Kidney epithelial cell (primary cell): ENCODE measurements around the gene NPC2. TPM values are rescaled to one million over a fixed set of nuclear protein-coding genes. Genes with fewer than 3 reads are reported as not detected.

ENCODE experiments used
- DNase-seq: peaks from one replicate; pipeline ENCODE4 v3.0.0-alpha.2; 2010; ENCODE audit warnings: low read depth
- H3K27me3 ChIP-seq: 2 replicates; pipeline ENCODE4 v1.6.0; 2011; ENCODE audit warnings: low read length; ENCODE audit not compliant: control insufficient read depth, insufficient read depth
- H3K36me3 ChIP-seq: 2 replicates; pipeline ENCODE4 v1.5.1; 2011; ENCODE audit warnings: low read length; ENCODE audit not compliant: control insufficient read depth, insufficient read depth
- H3K4me3 ChIP-seq: 2 replicates; pipeline ENCODE4 v1.5.1; 2011; ENCODE audit warnings: low read depth, mild to moderate bottlenecking, control low read depth, low read length
- total RNA-seq: library from RNA; depleted of rRNA; stranded (reverse); fragments of >200 nt; gene quantifications from 2 replicates; pipeline ENCODE4 v1.2.3, GENCODE V29; 2015
- TF ChIP-seq, protein P1 (sequence below): IDR thresholded peaks from 2 replicates; pipeline ENCODE4 v1.5.1; 2011; ENCODE audit warnings: mild to moderate bottlenecking, moderate library complexity, low read length, control low read depth, inconsistent platforms; ENCODE audit not compliant: insufficient read depth, poor library complexity, severe bottlenecking

NPC2 gene
- total RNA-seq, 1 donor from 2014 or later = 415 TPM

DNA sequence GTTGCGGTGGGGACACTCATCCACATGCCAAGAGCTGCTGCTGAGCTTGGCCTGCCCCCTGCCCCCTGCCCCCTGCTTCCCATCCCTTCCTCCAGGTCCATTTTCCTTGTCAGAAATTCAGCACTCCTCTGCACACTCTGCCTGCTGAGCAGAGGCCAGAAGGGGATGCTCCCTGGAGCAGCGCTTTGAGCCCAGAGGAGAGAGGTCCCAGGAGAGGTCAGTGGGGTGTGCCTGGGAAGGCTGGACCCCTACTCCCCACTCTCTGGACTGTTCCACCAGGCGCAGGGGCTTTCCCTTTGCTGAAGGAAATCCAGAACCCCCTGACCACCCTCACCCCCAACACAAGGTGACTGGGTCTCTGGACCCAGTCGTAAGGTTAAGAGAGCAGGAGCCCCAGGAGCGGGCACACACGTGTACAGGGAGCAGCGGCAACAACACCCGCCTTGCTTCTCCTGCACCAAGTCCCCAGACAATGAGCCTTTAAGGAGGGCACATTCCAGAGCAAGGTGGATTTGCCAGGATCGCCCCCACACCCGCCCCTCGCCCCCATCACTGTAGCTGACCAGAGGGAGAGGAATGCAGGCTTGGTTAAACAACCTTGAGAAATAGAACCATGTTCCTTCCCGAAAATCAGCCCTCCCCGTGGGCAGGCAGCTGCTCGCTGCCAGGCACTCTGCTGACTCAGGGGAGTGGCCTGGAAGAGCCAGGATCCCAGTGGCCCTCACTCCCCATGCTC lies 31.1 kb upstream of the NPC2 start:
- TF ChIP-seq, protein P1, sequence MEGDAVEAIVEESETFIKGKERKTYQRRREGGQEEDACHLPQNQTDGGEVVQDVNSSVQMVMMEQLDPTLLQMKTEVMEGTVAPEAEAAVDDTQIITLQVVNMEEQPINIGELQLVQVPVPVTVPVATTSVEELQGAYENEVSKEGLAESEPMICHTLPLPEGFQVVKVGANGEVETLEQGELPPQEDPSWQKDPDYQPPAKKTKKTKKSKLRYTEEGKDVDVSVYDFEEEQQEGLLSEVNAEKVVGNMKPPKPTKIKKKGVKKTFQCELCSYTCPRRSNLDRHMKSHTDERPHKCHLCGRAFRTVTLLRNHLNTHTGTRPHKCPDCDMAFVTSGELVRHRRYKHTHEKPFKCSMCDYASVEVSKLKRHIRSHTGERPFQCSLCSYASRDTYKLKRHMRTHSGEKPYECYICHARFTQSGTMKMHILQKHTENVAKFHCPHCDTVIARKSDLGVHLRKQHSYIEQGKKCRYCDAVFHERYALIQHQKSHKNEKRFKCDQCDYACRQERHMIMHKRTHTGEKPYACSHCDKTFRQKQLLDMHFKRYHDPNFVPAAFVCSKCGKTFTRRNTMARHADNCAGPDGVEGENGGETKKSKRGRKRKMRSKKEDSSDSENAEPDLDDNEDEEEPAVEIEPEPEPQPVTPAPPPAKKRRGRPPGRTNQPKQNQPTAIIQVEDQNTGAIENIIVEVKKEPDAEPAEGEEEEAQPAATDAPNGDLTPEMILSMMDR = no peak
- no peak overlapping the region for H3K4me3 ChIP-seq
- no peaks in the 10 kb centered on the region for H3K36me3 ChIP-seq
- DNase-seq = no peak
- no peaks in the 10 kb centered on the region for H3K27me3 ChIP-seq

DNA sequence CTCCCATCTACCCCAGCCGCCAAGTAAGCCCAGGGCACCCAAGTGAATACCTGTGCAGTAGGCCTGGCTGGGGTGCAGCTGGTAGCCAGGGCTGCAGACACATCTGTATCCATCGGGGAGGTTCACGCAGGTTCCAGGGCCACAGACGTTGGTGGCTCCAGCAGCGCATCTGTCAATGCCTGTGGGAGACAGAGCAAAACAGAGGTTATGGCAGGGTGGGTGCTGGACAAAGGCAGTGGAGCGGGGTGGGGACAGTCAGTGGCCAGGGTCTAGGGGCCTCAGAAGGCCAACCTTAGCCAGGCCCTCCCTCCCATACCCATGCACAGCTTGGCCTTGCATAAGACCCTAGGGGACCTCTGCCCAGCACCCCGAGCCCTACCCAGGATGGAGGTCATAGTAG lies 29.6 kb upstream of the NPC2 start:
- TF ChIP-seq, protein P1 = no peak
- DNase-seq = no peak
- no peaks in the 10 kb centered on the region for H3K27me3 ChIP-seq
- H3K36me3 ChIP-seq = no peaks in the 10 kb centered on the region
- H3K4me3 ChIP-seq = no peak overlapping the region

DNA sequence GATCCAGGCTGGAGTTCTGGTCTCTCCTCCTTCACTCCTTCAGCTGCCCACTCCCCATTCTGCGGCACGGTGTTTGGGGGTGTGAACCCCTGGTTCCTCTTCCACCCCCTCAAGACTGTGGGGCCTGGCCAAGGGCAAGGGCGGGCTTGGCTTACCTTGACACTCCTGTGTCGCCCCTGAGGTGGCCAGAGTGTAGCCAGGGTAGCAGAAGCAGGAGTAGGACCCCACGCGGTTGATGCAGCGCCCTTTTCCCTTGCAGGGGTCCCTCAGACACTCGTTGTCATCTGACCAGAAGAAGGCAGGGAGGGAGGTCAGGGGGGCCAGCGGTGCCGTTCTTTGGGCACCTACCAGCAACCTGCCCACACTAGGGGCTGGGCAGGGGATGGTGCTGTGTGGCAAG lies 28.7 kb upstream of the NPC2 start:
- Histone ChIP-seq H3K36me3 (no peaks in the 10 kb centered on the region), H3K4me3 (no peak overlapping the region), H3K27me3 (no peaks in the 10 kb centered on the region)
- TF ChIP-seq, protein P1 = no peak
- no peak for DNase-seq

DNA sequence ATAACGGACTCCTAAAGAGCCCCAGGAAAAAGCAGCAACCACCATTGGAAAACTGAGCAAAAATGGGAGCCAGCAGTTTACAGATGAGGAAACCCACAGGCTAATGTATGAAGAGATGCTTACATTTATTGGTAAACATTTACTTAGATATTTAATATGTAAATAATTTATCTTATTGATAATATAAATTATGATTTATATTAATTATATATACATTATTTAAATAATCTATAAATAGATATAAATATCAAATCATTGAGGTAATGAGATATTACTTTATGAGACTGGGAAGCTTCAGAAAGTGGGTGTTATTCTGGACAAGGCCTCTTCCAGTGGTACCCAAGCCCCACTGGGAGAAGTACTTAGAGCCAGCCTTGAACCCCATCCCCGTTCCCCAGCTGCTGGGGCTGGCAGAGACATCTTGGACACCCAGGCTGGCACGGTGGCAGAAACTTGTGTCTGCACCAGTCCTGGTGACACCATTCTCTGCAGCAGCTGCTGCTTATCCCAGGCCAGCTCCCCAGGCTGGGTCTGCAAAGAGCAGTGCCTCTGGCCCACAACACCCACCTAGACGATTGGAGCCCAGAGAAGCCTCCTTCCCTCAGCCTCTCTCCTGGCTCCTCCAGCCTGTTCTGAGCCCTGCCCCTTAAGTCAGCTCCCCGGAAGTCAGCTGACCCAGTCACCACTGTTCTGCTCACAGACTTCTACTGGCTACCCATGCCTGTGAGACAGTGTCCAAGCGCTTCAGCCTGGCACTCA lies 26.4 kb upstream of the NPC2 start:
- Histone ChIP-seq H3K27me3 (no peaks in the 10 kb centered on the region), H3K4me3 (no peak overlapping the region), H3K36me3 (no peaks in the 10 kb centered on the region)
- TF ChIP-seq, protein P1 = no peak
- no peak for DNase-seq

DNA sequence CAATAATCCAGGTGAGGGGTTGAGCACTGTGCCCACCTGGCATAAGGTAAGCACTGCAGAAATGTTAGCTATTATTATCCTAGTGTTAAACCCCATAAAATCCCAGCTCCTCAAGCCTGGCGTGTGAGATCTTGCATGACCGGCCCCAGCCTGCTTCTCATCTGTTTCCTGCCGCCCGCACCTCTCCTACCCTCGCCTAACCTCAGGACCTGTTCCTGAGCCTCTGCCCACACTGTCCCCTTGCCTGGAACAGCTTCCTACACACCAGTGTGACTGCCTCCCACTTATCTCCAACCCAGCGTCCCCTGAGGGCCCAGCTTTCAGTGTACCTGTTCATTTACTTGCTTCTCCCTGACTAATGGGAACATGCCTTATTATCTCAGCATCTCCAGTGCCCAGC lies 25.1 kb upstream of the NPC2 start:
- Histone ChIP-seq H3K36me3 (no peaks in the 10 kb centered on the region), H3K27me3 (no peaks in the 10 kb centered on the region), H3K4me3 (no peak overlapping the region)
- TF ChIP-seq, protein P1 = no peak
- DNase-seq = no peak
